GM19397 (cell line): ENCODE measurements around the gene IFNLR1.
"Not testable (repeated sequence)": the region's sequence is repeated elsewhere in the genome, so short reads cannot be mapped to it uniquely, and the experiment has no call there.

Source experiments
- ATAC-seq: cut with Tn5 transposase; IDR thresholded peaks from one replicate; pipeline ENCODE4 v1.9.1; 2021; ENCODE audit warnings: mild to moderate bottlenecking, moderate library complexity; ENCODE audit not compliant: unreplicated experiment

IFNLR1 gene

GRCh38 chr1:24186993-24187790 lies at the start of gene IFNLR1:
IFNLR1 (minus strand) TSS chr1:24187289; CDS start chr1:24187248, 41 bp downstream.
- no peak for ATAC-seq

DNA sequence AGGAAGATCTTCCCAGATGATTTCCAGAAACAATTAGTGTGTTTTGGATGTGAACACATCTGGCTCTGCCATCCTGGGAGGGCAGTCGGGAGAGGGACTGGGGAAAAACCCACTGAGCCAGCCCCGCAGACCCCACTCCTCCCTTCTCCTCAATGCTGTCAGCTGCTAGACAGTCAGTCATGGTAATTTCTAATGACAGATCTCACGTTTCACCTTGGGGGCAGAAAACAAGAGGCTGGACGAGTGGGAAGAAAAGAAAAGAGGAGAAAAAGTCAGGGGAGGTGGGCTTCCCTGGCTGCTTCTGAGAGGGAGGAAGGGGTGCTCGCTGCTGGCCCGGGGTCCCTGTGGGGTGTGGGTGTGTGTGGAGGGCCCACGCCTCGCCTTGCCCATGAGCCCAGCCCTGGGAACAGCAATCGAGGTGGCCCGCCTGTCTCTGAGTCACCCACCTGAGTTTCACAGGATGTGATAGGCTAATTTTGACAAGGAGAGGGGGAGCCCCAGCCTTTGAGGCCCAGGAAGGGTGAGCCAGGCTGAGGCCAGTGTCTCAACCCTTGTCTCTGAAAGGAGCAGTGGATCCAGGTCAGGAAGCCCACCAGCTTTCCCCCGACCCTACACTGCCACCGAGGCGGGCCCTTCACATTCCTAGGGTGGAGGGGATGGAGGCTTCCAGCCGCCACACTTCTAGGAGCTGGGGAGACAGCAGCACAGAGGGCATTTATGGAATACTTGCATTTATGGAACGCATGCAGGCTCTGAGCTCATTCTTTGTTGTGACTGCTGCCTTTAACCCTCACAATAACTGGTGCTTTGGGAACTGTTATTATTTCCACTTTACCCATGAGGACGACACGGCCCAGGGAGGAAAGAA lies 49.1 kb upstream of the IFNLR1 start:
- no peak for ATAC-seq

DNA sequence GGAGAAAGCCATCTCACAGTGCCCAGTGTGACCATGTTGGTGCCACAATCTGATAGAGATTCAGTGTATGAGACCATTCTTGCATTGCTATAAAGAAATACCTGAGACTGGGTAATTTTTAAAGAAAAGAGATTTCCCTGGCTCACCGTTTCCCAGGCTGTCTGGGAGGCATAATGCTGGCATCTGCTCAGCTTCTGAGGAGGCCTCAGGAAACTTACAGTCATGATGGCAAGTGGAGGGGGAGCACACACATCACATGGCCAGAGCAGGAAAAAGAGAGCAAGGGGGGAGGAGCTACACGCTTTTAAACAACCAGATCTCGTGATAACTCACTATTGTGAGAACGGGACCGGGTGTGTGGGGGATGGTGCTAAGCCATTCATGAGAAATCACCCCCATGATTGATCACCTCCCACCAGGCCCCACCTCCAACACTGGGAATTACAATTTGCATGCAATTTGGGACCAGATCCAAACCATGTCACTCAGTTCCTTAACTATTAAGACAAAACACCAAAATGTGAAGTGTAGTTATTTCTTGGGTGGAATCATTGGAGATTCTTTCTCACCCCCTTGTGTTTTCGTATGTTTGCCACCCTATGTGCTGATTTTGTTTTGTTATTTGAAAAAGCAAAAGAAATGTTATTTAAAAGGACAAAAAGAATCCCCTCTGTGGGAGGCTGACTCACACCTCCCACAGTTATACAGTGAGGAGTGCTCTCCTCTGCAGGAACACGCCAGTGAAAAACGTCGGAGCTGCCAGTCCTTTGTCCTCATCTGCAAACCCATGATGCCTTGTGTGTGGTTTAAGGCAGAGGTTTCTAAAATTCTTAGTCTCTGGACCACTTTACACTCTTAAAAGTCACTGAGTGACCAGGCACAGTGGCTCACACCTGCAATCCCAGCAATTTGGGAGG lies 46.9 kb upstream of the IFNLR1 start:
- no peak for ATAC-seq

- no peak for ATAC-seq
Measured at GRCh38 chr1:24231701-24232100, 44.6 kb upstream of the IFNLR1 start.

- no peak for ATAC-seq
Measured at GRCh38 chr1:24228311-24228710, 41.2 kb upstream of the IFNLR1 start.

DNA sequence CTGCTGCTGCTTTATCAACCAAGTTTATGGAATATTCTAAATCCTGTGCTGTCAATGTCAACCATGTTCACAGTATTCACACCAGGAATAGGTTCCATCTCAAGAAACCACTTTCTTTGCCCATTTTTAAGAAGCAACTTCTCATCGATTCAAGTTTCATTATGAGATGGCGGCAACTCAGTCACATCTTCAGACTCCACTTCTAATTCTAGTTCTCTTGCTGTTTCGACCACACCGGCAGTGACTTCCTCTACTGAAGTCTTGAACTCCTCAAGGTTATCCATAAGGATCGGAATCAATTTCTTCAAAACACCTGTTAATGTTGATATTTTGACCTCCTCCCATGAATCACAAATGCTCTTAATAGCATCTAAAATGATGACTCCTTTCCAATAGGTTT lies 39.7 kb upstream of the IFNLR1 start:
- ATAC-seq = no peak

- ATAC-seq = no peak
Measured at GRCh38 chr1:24224761-24225160, 37.7 kb upstream of the IFNLR1 start.

DNA sequence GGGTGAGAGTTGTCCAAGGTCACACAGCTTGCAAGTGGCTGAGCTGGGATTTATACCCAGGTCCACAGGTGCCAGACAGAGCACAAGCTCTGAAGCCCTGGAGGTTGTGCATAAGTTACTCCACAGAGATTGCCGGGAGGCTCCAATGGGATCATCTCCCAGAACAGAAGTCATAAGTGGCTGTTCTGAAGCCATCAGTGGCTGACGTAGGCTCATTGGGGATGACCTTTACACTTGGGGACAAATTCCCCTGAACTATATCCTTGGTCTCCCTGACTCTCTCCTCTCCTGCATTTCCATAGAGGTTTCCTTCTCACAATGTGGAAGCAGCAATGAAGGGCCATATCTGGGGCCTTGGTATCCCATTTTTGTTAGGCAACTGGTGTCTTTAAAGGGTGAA lies 37.0 kb upstream of the IFNLR1 start:
- no peak for ATAC-seq

- ATAC-seq = no peak
Measured at GRCh38 chr1:24222793-24223192, 35.7 kb upstream of the IFNLR1 start.

DNA sequence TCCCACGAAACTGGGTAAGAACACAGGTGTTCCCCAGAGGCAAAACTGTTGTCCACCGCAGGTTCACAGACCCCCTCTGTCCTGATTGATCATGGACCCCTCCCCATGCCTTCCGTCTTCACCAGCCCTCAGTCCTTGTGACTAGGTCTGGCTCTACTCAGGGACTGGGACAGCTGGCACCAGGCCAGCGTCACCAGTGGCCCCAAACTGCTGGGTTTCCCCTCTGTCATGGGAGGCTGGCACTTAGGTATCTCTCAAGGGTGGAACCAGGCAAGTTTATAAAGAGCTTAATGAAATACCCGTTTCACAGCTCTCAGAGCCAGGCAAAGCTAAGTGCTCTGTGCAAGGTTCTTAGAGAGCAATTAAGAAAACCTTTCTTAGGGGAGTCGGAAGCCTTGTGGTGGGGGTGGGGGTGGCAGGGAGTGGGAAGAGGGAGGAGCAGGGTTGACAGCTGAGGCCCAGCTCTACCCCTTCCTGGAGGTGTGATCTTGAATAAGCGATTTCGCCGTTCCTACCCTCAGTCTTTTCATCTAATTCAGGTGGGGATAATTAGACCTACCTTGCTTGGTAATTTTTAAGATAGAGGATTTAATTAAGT lies 35.0 kb upstream of the IFNLR1 start:
- no peak for ATAC-seq

DNA sequence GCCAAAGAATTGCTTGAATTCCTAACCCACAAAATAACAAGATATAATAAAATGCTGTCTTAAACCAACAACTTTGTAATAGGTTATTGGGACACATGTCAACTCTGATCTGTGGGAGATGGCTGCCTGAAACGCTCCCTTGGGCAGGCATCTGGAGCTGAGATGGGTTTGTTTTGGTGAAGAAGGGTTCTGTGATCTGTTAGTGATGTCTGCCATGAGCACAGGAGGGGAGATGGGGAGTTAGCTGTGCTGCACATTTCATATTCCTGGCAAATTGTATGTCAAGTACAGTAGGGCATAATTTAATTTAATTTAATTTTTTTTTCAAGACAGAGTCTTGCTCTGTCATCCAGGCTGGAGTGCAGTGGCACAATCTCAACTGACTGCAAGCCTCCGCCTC lies 34.2 kb upstream of the IFNLR1 start:
- ATAC-seq = no peak

- no peak for ATAC-seq
Measured at GRCh38 chr1:24216276-24217074, 29.4 kb upstream of the IFNLR1 start.

DNA sequence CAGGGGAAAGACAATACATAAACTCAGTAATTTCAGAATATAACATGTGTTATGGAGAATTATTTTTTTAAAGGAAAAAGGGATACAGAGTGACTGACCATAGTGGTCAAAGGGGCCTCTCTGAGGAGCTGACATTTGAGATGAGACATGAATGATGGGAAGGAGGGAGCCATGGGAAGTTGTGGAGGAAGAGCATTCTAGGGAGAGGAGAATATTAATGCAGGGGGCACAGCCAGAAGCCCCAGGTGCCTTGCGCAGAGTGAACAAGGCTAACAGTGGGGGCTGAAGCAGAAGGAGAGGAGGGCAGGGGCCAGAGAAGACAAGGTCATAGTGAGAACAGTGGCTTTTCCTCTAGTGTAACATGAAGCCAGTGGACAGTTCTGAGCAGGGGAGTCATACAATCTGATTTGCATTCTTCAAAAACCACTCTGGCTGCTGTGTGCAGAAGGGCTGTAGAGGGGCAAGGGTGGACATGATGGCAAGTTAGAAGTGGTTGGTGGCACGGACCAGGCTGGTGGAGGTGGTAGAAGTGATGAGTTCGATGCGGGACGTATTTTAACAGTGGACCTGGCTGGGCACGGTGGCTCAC lies 28.2 kb upstream of the IFNLR1 start:
- ATAC-seq = no peak

- ATAC-seq = no peak
Measured at GRCh38 chr1:24212376-24212775, 25.3 kb upstream of the IFNLR1 start.

GRCh38 chr1:24210195-24210627 lies 23.1 kb upstream of the IFNLR1 start:
- ATAC-seq = no peak

DNA sequence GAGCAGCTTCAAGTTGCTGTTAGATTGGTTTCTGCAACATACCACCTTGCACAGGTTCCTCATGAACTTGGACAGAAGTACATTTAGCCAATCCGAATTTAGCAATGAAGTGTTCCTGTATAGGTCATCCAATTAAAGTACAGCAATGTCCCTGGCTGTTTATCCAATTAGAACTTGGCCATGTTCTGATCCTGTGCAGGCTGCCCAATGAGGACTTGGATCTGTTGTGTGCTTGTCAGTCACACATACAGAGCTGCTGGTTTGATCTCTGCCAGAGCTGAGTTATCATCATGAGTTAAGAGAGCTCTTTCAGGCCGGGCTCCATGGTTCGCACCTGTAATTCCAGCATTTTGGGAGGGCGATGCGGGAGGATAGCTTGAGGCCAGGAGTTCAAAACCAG lies 22.0 kb upstream of the IFNLR1 start:
- ATAC-seq = no peak

- ATAC-seq = no peak
Measured at GRCh38 chr1:24207709-24208108, 20.6 kb upstream of the IFNLR1 start.

DNA sequence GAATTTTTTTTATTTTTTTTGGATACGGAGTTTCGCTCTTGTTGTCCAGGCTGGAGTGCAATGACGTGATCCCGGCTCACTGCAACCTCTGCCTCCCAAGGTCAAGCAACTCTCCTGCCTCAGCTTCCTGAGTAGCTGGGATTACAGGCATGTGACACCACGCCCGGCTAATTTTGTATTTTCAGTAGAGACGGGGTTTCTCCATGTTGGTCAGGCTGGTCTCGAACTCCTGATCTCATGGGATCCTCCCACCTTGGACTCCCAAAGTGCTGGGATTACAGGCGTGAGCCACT lies 20.3 kb upstream of the IFNLR1 start:
- ATAC-seq = not testable (repeated sequence)

- no peak for ATAC-seq
Measured at GRCh38 chr1:24206516-24207394, 19.7 kb upstream of the IFNLR1 start.
